PC-3 (cell line): ENCODE results near the gene XRCC2. TPM values are rescaled to one million over a fixed set of nuclear protein-coding genes. Genes with fewer than 3 reads are reported as not detected.

Source experiments
- ATAC-seq: fragments of 200-7000 bp; cut with Tn5 transposase; 2 replicates; pipeline ENCODE4 v1.9.1; 2020; ENCODE audit warnings: mild to moderate bottlenecking, moderate library complexity
- BruUV-seq: library from RNA; stranded (reverse); fragments of 400-500 nt; replicated peaks from 2 replicates; lab custom pipeline; 2021; lab: Mats Ljungman, UMichigan
- CTCF ChIA-PET: fragments of 300-600 bp; sonication (Branson Sonifier 250); formaldehyde crosslinking; loops from one replicate; lab custom pipeline; 2022; ENCODE audit warnings: antibody characterized with exemption; lab: Charles Lee
- POLR2A ChIA-PET: fragments of 300-600 bp; sonication (Branson Sonifier 250); formaldehyde crosslinking; loops from one replicate; lab custom pipeline; 2022; ENCODE audit warnings: antibody characterized with exemption; ENCODE audit not compliant: unreplicated experiment; lab: Charles Lee
- DNase-seq: peaks from one replicate; pipeline ENCODE4 v3.0.0-alpha.2; 2015
- H2AFZ ChIP-seq: fragments of 300-600 bp; sonication (generic); 2 replicates; pipeline ENCODE4 v1.6.0; 2016; ENCODE audit warnings: antibody characterized with exemption, low read length
- H3F3A ChIP-seq: fragments of 300-600 bp; sonication (generic); one replicate; pipeline ENCODE4 v1.6.0; 2017; ENCODE audit warnings: antibody characterized with exemption, low read length, control low read depth, mild to moderate bottlenecking; ENCODE audit not compliant: unreplicated experiment
- H3K27ac ChIP-seq: fragments of 300-600 bp; sonication (generic); 2 replicates; pipeline ENCODE4 v1.5.1; 2016; ENCODE audit warnings: mild to moderate bottlenecking, low read length
- H3K27me3 ChIP-seq: fragments of 300-600 bp; sonication (generic); 2 replicates; pipeline ENCODE4 v1.6.1; 2016; ENCODE audit warnings: low read length, mixed read lengths
- H3K36me3 ChIP-seq: fragments of 300-600 bp; sonication (generic); 2 replicates; pipeline ENCODE4 v1.6.1; 2016; ENCODE audit warnings: low read depth, mixed run types, low read length, mixed read lengths
- H3K4me1 ChIP-seq: fragments of 300-600 bp; sonication (generic); 2 replicates; pipeline ENCODE4 v1.5.1; 2016; ENCODE audit warnings: low read length; ENCODE audit not compliant: insufficient read depth
- H3K4me2 ChIP-seq: fragments of 300-600 bp; sonication (generic); 2 replicates; pipeline ENCODE4 v1.6.0; 2016; ENCODE audit warnings: low read length
- H3K4me3 ChIP-seq: fragments of 300-600 bp; sonication (generic); 2 replicates; pipeline ENCODE4 v1.5.1; 2016; ENCODE audit warnings: mild to moderate bottlenecking, low read length, mixed read lengths
- H3K79me2 ChIP-seq: fragments of 300-600 bp; sonication (generic); 2 replicates; pipeline ENCODE4 v1.6.1; 2017; ENCODE audit warnings: low read length, mixed read lengths
- H3K9ac ChIP-seq: fragments of 300-600 bp; sonication (generic); 2 replicates; pipeline ENCODE4 v1.6.0; 2016; ENCODE audit warnings: mild to moderate bottlenecking, low read length
- H3K9me2 ChIP-seq: fragments of 300-600 bp; sonication (generic); replicated peaks from 2 replicates; pipeline ENCODE4 v1.6.1; 2016; ENCODE audit warnings: mixed run types, low read length, mixed read lengths
- H3K9me3 ChIP-seq: fragments of 300-600 bp; sonication (generic); 2 replicates; pipeline ENCODE4 v1.6.1; 2016; ENCODE audit warnings: low read length, mixed read lengths
- H4K20me1 ChIP-seq: fragments of 300-600 bp; sonication (generic); 2 replicates; pipeline ENCODE4 v1.6.1; 2016; ENCODE audit warnings: low read length, mixed read lengths
- EZH2 ChIP-seq: fragments of 300-600 bp; sonication (generic); IDR thresholded peaks from one replicate; pipeline ENCODE4 v1.6.1; 2017; ENCODE audit warnings: antibody characterized with exemption, mild to moderate bottlenecking, low read length; ENCODE audit not compliant: unreplicated experiment
- EZH2phosphoT487 ChIP-seq: fragments of 300-600 bp; sonication (generic); IDR thresholded peaks from 2 replicates; pipeline ENCODE4 v1.6.1; 2018; ENCODE audit warnings: mild to moderate bottlenecking, antibody characterized with exemption, low read length, borderline replicate concordance
- intact Hi-C: fragments of 100-400 bp; cut with micrococcal nuclease; formaldehyde crosslinking; loops from 2 replicates; pipeline ENCODE4 v1.9.0; 2023
- total RNA-seq: library from RNA; depleted of rRNA; stranded (reverse); fragments of >200 nt; gene quantifications from 2 replicates; pipeline ENCODE4 v1.2.3, GENCODE V29; 2014
- TF ChIP-seq, protein P1 (sequence below): fragments of 300-600 bp; sonication (generic); conservative IDR thresholded peaks from 2 replicates; pipeline ENCODE4 v1.5.1; 2017; ENCODE audit warnings: antibody characterized with exemption, low read depth, mild to moderate bottlenecking, low read length

Gene XRCC2
- total RNA-seq, 1 experiment from 2014 or later, result 18.7 TPM

DNA sequence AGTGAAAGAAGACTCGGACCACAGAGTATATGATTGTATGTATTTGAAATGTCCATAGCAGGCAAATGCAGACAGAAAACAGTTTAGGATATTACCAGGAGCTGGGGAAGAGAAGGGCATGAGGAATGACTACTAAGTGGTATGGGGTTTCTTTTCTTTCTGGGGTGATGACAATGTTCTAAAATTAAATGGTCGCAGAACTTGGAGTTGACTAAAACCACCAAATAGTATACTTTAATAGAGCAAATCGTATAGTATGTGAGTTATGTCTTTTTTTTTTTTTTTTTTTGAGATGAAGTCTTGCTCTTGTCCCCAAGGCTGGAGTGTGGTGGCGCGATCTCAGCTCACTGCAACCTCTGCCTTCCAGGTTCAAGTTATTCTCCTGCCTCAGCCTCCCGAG lies 34.6 kb downstream of the XRCC2 start:
- Histone ChIP-seq H4K20me1 (no peaks in the 10 kb centered on the region), H2AFZ (no peak overlapping the region), H3K4me1 (no peaks in the 10 kb centered on the region), H3K4me2 (no peak overlapping the region), H3K4me3 (no peak overlapping the region), H3K79me2 (no peaks in the 10 kb centered on the region), H3K9me2 (no peaks in the 10 kb centered on the region), H3K36me3 (no peaks in the 10 kb centered on the region; the same call in 1 of the 2 replicates), H3K27ac (no peak overlapping the region), H3K27me3 (no peaks in the 10 kb centered on the region), H3K9ac (no peak overlapping the region), H3F3A (no peaks in the 10 kb centered on the region), H3K9me3 (no peaks in the 10 kb centered on the region)
- BruUV-seq, result no TSS peak
- ChIA-PET POLR2A (interaction anchor here (0.6 kb wide), 1 partner anchor 177 kb away, joined by 3 read pairs; no protein-coding TSS in a partner anchor), CTCF (no interaction called here)
- intact Hi-C loops, result no loop called here
- TF ChIP-seq, protein P1, sequence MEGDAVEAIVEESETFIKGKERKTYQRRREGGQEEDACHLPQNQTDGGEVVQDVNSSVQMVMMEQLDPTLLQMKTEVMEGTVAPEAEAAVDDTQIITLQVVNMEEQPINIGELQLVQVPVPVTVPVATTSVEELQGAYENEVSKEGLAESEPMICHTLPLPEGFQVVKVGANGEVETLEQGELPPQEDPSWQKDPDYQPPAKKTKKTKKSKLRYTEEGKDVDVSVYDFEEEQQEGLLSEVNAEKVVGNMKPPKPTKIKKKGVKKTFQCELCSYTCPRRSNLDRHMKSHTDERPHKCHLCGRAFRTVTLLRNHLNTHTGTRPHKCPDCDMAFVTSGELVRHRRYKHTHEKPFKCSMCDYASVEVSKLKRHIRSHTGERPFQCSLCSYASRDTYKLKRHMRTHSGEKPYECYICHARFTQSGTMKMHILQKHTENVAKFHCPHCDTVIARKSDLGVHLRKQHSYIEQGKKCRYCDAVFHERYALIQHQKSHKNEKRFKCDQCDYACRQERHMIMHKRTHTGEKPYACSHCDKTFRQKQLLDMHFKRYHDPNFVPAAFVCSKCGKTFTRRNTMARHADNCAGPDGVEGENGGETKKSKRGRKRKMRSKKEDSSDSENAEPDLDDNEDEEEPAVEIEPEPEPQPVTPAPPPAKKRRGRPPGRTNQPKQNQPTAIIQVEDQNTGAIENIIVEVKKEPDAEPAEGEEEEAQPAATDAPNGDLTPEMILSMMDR, result no peak
- TF ChIP-seq EZH2 (no peak), EZH2phosphoT487 (no peak)
- DNase-seq (no peak), ATAC-seq (no peak)

DNA sequence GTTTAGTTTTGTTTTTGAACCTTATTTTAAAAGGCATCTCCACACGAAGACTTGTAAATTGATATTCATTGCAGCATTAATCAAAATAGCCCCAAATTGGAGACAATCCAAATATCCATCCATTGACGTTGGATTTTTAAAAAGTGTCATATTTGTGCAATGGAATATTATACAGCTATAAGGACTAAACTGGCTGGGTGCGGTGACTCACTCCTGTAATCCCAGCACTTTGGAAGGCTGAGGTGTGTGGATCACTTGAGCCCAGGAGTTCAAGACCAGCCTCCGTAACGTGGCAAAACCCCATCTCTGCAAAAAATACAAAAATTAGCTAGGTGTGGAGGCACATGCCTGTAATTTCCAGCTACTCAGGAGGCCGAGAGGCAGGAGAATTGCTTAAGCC lies 35.1 kb downstream of the XRCC2 start:
- Histone ChIP-seq H4K20me1 (no peaks in the 10 kb centered on the region), H3K36me3 (no peaks in the 10 kb centered on the region; the same call in 1 of the 2 replicates), H3F3A (no peaks in the 10 kb centered on the region), H3K9me2 (no peaks in the 10 kb centered on the region), H3K27ac (no peak overlapping the region), H3K27me3 (no peaks in the 10 kb centered on the region), H3K4me3 (no peak overlapping the region), H3K4me2 (no peak overlapping the region), H3K9me3 (no peaks in the 10 kb centered on the region), H3K9ac (no peak overlapping the region), H2AFZ (no peak overlapping the region), H3K79me2 (no peaks in the 10 kb centered on the region), H3K4me1 (no peaks in the 10 kb centered on the region)
- DNase-seq (no peak), ATAC-seq (no peak)
- TF ChIP-seq EZH2phosphoT487, result no peak
- TF ChIP-seq, protein P1, result no peak
- no peak for TF ChIP-seq EZH2
- POLR2A ChIA-PET, result interaction anchor here (0.6 kb wide), 1 partner anchor 176 kb away, joined by 3 read pairs; no protein-coding TSS in a partner anchor
- BruUV-seq, result no TSS peak
- CTCF ChIA-PET, result no interaction called here
- intact Hi-C loops, result no loop called here

DNA sequence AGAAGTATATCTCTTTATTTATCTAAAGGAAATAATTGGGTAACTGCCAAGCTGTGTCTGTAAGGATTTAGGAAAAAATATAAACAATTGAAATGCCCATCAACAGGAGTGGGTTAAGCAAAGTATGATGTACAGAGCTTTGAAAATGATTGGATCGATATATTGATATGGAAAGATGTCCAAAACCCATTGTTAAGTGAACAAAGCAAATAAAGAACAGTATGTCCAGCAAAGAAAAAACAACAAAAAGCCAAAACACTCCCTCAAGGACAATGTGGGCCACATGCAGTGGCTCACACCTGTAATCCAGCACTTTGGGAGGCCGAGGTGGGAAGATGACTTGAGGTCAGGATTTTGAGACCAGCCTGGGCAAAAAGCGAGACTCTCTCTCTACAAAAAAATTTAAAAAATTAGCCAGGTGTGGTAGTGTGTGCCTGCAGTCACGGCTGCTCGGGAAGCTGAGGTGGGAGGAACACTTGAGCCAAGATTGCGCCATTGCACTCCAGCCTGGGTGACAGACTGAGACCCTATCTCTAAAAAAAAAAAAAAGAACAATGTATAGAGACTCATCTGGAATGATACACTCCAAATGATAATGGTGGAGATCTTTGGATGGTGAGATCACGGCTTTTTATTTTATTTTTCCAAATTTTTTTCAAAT lies 37.9 kb downstream of the XRCC2 start:
- Histone ChIP-seq H3K36me3 (no peaks in the 10 kb centered on the region), H3K4me2 (no peak overlapping the region), H3K9ac (no peak overlapping the region), H3K4me1 (no peaks in the 10 kb centered on the region), H3K9me2 (no peaks in the 10 kb centered on the region), H3K27ac (no peak overlapping the region), H3K4me3 (no peak overlapping the region), H3K79me2 (no peaks in the 10 kb centered on the region), H2AFZ (no peak overlapping the region), H3K27me3 (no peaks in the 10 kb centered on the region), H4K20me1 (no peaks in the 10 kb centered on the region), H3K9me3 (no peaks in the 10 kb centered on the region), H3F3A (no peaks in the 10 kb centered on the region)
- BruUV-seq, result no TSS peak
- ChIA-PET CTCF (interaction anchor here (0.6 kb wide), 1 partner anchor 297 kb away, joined by 3 read pairs; no protein-coding TSS in a partner anchor), POLR2A (no interaction called here)
- TF ChIP-seq, protein P1, result no peak
- no peak for TF ChIP-seq EZH2
- no peak for TF ChIP-seq EZH2phosphoT487
- no peak for ATAC-seq
- intact Hi-C loops, result no loop called here
- no peak for DNase-seq
